GM12891 (cell line): Measurements from ENCODE around the gene FHIP2A.

Experiments
- DNase-seq: peaks from one replicate; pipeline ENCODE4 v3.0.0; 2011; ENCODE audit warnings: low spot score; ENCODE audit not compliant: insufficient read length
- FAIRE-seq: peaks from 2 replicates; lab custom pipeline; 2011; peaks lifted over from hg19 to GRCh38; lab: Jason Lieb, UNC
- PAX5 ChIP-seq: IDR thresholded peaks from 2 replicates; pipeline ENCODE4 v1.6.1; 2011; ENCODE audit warnings: low read length, moderate library complexity, mild to moderate bottlenecking; ENCODE audit not compliant: insufficient read depth, severe bottlenecking
- POLR2A ChIP-seq: IDR thresholded peaks from 2 replicates; pipeline ENCODE4 v1.6.1; 2011; ENCODE audit warnings: low read depth, low read length, control low read depth
- POLR2AphosphoS5 ChIP-seq: IDR thresholded peaks from 2 replicates; pipeline ENCODE4 v1.6.1; 2011; ENCODE audit warnings: low read depth, low read length, control low read depth
- POU2F2 ChIP-seq: IDR thresholded peaks from 2 replicates; pipeline ENCODE4 v1.6.1; 2011; ENCODE audit warnings: low read depth, mild to moderate bottlenecking, control low read depth, low read length, moderate library complexity
- SPI1 ChIP-seq: IDR thresholded peaks from 2 replicates; pipeline ENCODE4 v1.6.1; 2011; ENCODE audit warnings: low read depth, low read length, control low read depth
- TAF1 ChIP-seq: IDR thresholded peaks from 2 replicates; pipeline ENCODE4 v1.6.1; 2011; ENCODE audit warnings: low read depth, low read length, control low read depth

The FHIP2A gene

GRCh38 chr10:114857922-114858629 is 36.5 kb downstream of the FHIP2A start:
- DNase-seq (no peak), FAIRE-seq (no peak)
- TF ChIP-seq SPI1 (no peak), TAF1 (no peak), POU2F2 (no peak), PAX5 (no peak), POLR2AphosphoS5 (no peak), POLR2A (no peak)

DNA sequence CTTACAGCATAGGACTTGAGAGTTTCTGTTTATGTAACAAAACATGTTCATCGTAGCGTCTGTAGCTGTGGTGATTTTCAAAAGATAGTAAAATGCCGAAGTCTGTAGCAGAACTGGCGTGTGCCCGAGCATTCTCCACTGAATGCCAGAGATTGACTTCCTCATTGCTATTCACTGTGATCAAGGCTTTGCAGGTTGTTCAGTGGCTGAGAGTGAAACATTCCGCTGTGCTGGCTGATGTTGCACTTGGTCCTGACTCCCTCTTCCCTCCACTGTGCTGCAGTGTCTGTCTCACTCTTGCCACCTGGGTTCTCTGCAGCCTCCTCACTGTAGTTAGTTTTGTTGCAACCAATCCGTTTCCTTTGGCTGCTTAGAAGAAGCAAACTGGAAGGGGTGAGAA is 37.6 kb downstream of the FHIP2A start:
- no peak for FAIRE-seq
- no peak for DNase-seq
- TF ChIP-seq POLR2A, result no peak
- no peak for TF ChIP-seq TAF1
- no peak for TF ChIP-seq POU2F2
- no peak for TF ChIP-seq PAX5
- TF ChIP-seq SPI1, result no peak

DNA sequence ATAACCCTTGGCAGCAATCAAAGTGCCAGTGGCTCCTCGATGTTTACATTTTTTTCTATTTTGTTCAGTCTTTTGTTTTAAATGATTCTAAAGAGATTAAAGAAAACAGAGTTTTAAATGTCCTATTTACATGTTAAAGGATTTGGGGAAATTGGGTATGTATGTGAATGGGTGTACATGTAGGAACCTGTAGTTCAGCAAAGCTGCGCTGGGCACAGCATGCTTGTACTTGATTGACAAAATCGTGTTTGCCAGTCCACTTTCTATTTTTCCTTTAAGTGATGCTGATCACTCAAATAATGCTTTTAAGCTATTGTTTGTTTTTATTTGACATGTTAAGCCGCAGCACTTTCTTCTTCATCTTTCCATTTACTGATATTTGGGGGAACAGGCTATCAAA is 40.9 kb downstream of the FHIP2A start:
- DNase-seq (no peak), FAIRE-seq (no peak)
- no peak for TF ChIP-seq PAX5
- no peak for TF ChIP-seq SPI1
- TF ChIP-seq POLR2AphosphoS5, result no peak
- TF ChIP-seq POLR2A, result no peak
- TF ChIP-seq POU2F2, result no peak
- no peak for TF ChIP-seq TAF1

GRCh38 chr10:114867365-114867764 is 45.8 kb downstream of the FHIP2A start:
- FAIRE-seq (no peak), DNase-seq (no peak)
- TF ChIP-seq TAF1, result no peak
- no peak for TF ChIP-seq PAX5
- no peak for TF ChIP-seq SPI1
- TF ChIP-seq POLR2AphosphoS5, result no peak
- no peak for TF ChIP-seq POLR2A
- TF ChIP-seq POU2F2, result no peak

GRCh38 chr10:114868870-114869519 is 47.4 kb downstream of the FHIP2A start:
- no peak for DNase-seq
- TF ChIP-seq POLR2AphosphoS5, result no peak
- no peak for TF ChIP-seq PAX5
- no peak for TF ChIP-seq POLR2A
- TF ChIP-seq POU2F2, result no peak
- no peak for TF ChIP-seq TAF1
- no peak for TF ChIP-seq SPI1
- no peak for FAIRE-seq

GRCh38 chr10:114869520-114869892 is 47.9 kb downstream of the FHIP2A start:
- DNase-seq (no peak), FAIRE-seq (no peak)
- TF ChIP-seq POLR2AphosphoS5, result no peak
- no peak for TF ChIP-seq SPI1
- TF ChIP-seq TAF1, result no peak
- no peak for TF ChIP-seq POLR2A
- no peak for TF ChIP-seq PAX5
- TF ChIP-seq POU2F2, result no peak

DNA sequence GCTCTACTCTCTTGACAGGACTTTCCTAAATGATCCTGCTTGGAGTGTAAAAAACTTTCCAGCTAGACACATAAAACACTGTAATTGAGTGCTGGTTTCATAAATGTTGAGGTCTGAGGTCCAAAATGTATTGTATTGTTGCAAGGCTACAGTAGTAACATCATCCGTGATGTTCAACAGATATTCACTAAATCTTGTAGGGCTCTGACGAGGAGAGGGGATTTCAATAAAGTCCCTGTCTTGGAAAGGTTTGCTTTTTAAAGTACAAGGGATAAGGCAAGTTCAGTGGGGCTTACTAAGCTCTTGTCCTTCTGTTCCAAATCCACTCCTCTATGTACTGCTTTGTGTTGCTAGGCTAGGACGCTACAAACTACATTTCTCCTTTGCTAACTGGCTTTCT is 48.9 kb downstream of the FHIP2A start:
- FAIRE-seq, result no peak
- no peak for TF ChIP-seq SPI1
- TF ChIP-seq POLR2AphosphoS5, result no peak
- TF ChIP-seq POU2F2, result no peak
- TF ChIP-seq PAX5, result no peak
- no peak for TF ChIP-seq TAF1
- TF ChIP-seq POLR2A, result no peak

DNA sequence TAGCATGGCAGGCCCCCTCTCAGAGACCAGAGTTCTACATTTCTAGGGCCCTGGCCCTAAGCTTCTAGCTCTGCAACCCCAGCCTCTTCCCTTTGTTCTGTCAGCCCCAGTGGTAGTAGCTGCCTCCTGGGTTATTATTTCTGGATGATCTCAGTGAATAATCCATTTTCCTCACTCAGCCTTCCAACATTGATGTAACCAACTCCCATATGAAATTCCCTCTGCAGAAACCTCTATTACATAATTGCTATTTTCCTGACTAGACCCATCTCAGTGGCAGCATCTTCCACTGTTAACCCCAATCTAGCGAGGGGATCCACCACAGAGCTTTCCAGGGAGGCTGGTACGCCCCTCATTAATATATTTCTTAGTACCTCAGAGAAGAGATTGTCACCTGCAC is 49.8 kb downstream of the FHIP2A start:
- FAIRE-seq (no peak), DNase-seq (no peak)
- no peak for TF ChIP-seq POLR2AphosphoS5
- TF ChIP-seq POLR2A, result no peak
- no peak for TF ChIP-seq POU2F2
- no peak for TF ChIP-seq PAX5
- TF ChIP-seq TAF1, result no peak
- no peak for TF ChIP-seq SPI1

More for the DNA sequence above, 48.9 kb downstream of the FHIP2A start:
- no peak for DNase-seq
